IMR-90 (cell line): Measurements from ENCODE around the gene FIBCD1. TPM values are rescaled to one million over a fixed set of nuclear protein-coding genes. Genes with fewer than 3 reads are reported as not detected.

Experiments used
- ATAC-seq: fragments of 200-7000 bp; cut with Tn5 transposase; 2 replicates; pipeline ENCODE4 v1.9.1; 2020; ENCODE audit warnings: low read depth, mild to moderate bottlenecking, moderate library complexity
- BruUV-seq: library from RNA; stranded (reverse); fragments of 400-500 nt; replicated peaks from 2 replicates; lab custom pipeline; 2021; lab: Mats Ljungman, UMichigan
- CTCF ChIA-PET: fragments of 300-600 bp; formaldehyde crosslinking; extraction: SDS; loops from one replicate; lab custom pipeline; 2021; ENCODE audit warnings: antibody characterized with exemption; lab: Yijun Ruan, JAX
- POLR2A ChIA-PET: fragments of 300-600 bp; sonication (Branson Sonifier 250); formaldehyde crosslinking; loops from one replicate; lab custom pipeline; 2022; ENCODE audit warnings: antibody characterized with exemption; ENCODE audit not compliant: unreplicated experiment; lab: Charles Lee
- DNase-seq: peaks from one replicate; pipeline ENCODE4 v3.0.0; 2013
- H2AFZ ChIP-seq: replicated peaks from 2 replicates; pipeline ENCODE3; 2013; ENCODE audit warnings: low read length, mild to moderate bottlenecking; ENCODE audit not compliant: poor library complexity
- H2AK5ac ChIP-seq: 2 replicates; pipeline ENCODE4 v1.6.1; 2013; ENCODE audit warnings: low read depth, low read length, inconsistent platforms
- H2AK9ac ChIP-seq: replicated peaks from 2 replicates; pipeline ENCODE3; 2013; ENCODE audit warnings: mild to moderate bottlenecking, low read depth, low read length, moderate library complexity; ENCODE audit not compliant: poor library complexity
- H2BK120ac ChIP-seq: 2 replicates; pipeline ENCODE4 v1.6.1; 2013; ENCODE audit warnings: low read depth, low read length, inconsistent platforms
- H2BK15ac ChIP-seq: 3 replicates; pipeline ENCODE4 v1.6.1; 2013; ENCODE audit warnings: low read depth, low read length, inconsistent platforms
- H2BK20ac ChIP-seq: 2 replicates; pipeline ENCODE4 v1.6.1; 2013; ENCODE audit warnings: low read depth, mild to moderate bottlenecking, inconsistent platforms, low read length, moderate library complexity
- H2BK5ac ChIP-seq: 2 replicates; pipeline ENCODE4 v1.6.1; 2013; ENCODE audit warnings: mild to moderate bottlenecking, low read depth, low read length, inconsistent platforms; ENCODE audit not compliant: poor library complexity, severe bottlenecking
- H3K14ac ChIP-seq: replicated peaks from 2 replicates; pipeline ENCODE4 v1.6.1; 2013; ENCODE audit warnings: low read depth, low read length, inconsistent platforms
- H3K18ac ChIP-seq: 2 replicates; pipeline ENCODE4 v1.6.1; 2013; ENCODE audit warnings: low read depth, low read length, control low read depth
- H3K23ac ChIP-seq: 2 replicates; pipeline ENCODE4 v1.6.1; 2013; ENCODE audit warnings: low read depth, low read length, inconsistent platforms
- H3K27ac ChIP-seq: 2 replicates; pipeline ENCODE4 v1.5.1; 2013; ENCODE audit warnings: mild to moderate bottlenecking, control low read depth, low read length; ENCODE audit not compliant: insufficient read depth
- H3K27me3 ChIP-seq: 2 replicates; pipeline ENCODE4 v1.6.1; 2013; ENCODE audit warnings: low read length; ENCODE audit not compliant: control insufficient read depth, insufficient read depth
- H3K36me3 ChIP-seq: 2 replicates; pipeline ENCODE4 v1.6.1; 2013; ENCODE audit warnings: low read length, mixed read lengths; ENCODE audit not compliant: control insufficient read depth, insufficient read depth
- H3K4ac ChIP-seq: 2 replicates; pipeline ENCODE4 v1.6.1; 2013; ENCODE audit warnings: low read depth, low read length, inconsistent platforms
- H3K4me1 ChIP-seq: 2 replicates; pipeline ENCODE4 v1.6.1; 2013; ENCODE audit warnings: low read length, mixed read lengths; ENCODE audit not compliant: control insufficient read depth, insufficient read depth
- H3K4me2 ChIP-seq: 2 replicates; pipeline ENCODE4 v1.6.1; 2013; ENCODE audit warnings: low read depth, mild to moderate bottlenecking, control low read depth, low read length, moderate library complexity
- H3K4me3 ChIP-seq: 2 replicates; pipeline ENCODE4 v1.5.1; 2013; ENCODE audit warnings: low read depth, mild to moderate bottlenecking, control low read depth, low read length, moderate library complexity; ENCODE audit not compliant: insufficient read depth
- H3K56ac ChIP-seq: 2 replicates; pipeline ENCODE4 v1.6.1; 2013; ENCODE audit warnings: low read length, inconsistent platforms; ENCODE audit not compliant: insufficient read depth; ENCODE audit errors: extremely low read depth
- H3K79me1 ChIP-seq, 2 experiments: 2 replicates each; pipeline ENCODE4 v1.6.1; 2013; ENCODE audit warnings: low read length in 2 of 2, inconsistent platforms in 1 of 2, low read depth in 1 of 2
- H3K9ac ChIP-seq: 2 replicates; pipeline ENCODE4 v1.6.1; 2013; ENCODE audit warnings: low read depth, low read length, control low read depth
- H3K9me1 ChIP-seq: 2 replicates; pipeline ENCODE4 v1.6.1; 2013; ENCODE audit warnings: low read length, inconsistent platforms; ENCODE audit not compliant: insufficient read depth
- H3K9me3 ChIP-seq: 2 replicates; pipeline ENCODE4 v1.6.1; 2013; ENCODE audit warnings: low read length; ENCODE audit not compliant: control insufficient read depth, insufficient read depth
- H4K20me1 ChIP-seq: 2 replicates; pipeline ENCODE4 v1.6.1; 2013; ENCODE audit warnings: low read length, inconsistent platforms; ENCODE audit not compliant: insufficient read depth
- H4K5ac ChIP-seq: 2 replicates; pipeline ENCODE4 v1.6.1; 2013; ENCODE audit warnings: mild to moderate bottlenecking, low read depth, low read length, control low read depth
- H4K8ac ChIP-seq, 2 experiments: 2 replicates each; pipeline ENCODE4 v1.6.1; 2013; ENCODE audit warnings: low read depth in 2 of 2, low read length in 2 of 2, control low read depth in 1 of 2, inconsistent platforms in 1 of 2
- H4K91ac ChIP-seq: 2 replicates; pipeline ENCODE4 v1.6.1; 2013; ENCODE audit warnings: low read depth, low read length, inconsistent platforms; ENCODE audit not compliant: insufficient read depth
- BHLHE40 ChIP-seq: fragments of 150-350 bp; IDR thresholded peaks from 2 replicates; pipeline ENCODE4 v1.6.1; 2016; ENCODE audit warnings: mild to moderate bottlenecking, low read depth, low read length
- CEBPB ChIP-seq: IDR thresholded peaks from 2 replicates; pipeline ENCODE4 v1.6.1; 2012; ENCODE audit warnings: low read depth, low read length, improper control_type of control experiment
- CHD1 ChIP-seq: IDR thresholded peaks from 2 replicates; pipeline ENCODE4 v1.6.1; 2012; ENCODE audit warnings: low read depth, low read length, improper control_type of control experiment
- CTCF ChIP-seq: conservative IDR thresholded peaks from 2 replicates; pipeline ENCODE4 v1.5.1; 2012; ENCODE audit warnings: mild to moderate bottlenecking, low read depth, low read length, improper control_type of control experiment
- FOS ChIP-seq: fragments of 150-350 bp; IDR thresholded peaks from 2 replicates; pipeline ENCODE4 v1.6.1; 2016; ENCODE audit warnings: low read depth, low read length
- MAZ ChIP-seq: IDR thresholded peaks from 2 replicates; pipeline ENCODE4 v1.6.1; 2012; ENCODE audit warnings: low read depth, mild to moderate bottlenecking, low read length, improper control_type of control experiment, moderate library complexity, borderline replicate concordance
- MXI1 ChIP-seq: IDR thresholded peaks from 2 replicates; pipeline ENCODE4 v1.6.1; 2012; ENCODE audit warnings: low read depth, mild to moderate bottlenecking, low read length, moderate library complexity, borderline replicate concordance
- NFE2L2 ChIP-seq: fragments of 150-350 bp; IDR thresholded peaks from 2 replicates; pipeline ENCODE4 v1.6.1; 2016; ENCODE audit warnings: low read depth, mild to moderate bottlenecking, low read length
- RAD21 ChIP-seq: IDR thresholded peaks from 2 replicates; pipeline ENCODE4 v1.6.1; 2012; ENCODE audit warnings: low read length, improper control_type of control experiment
- RCOR1 ChIP-seq: IDR thresholded peaks from 2 replicates; pipeline ENCODE4 v1.6.1; 2012; ENCODE audit warnings: mild to moderate bottlenecking, low read length, improper control_type of control experiment; ENCODE audit not compliant: insufficient replicate concordance
- RFX5 ChIP-seq: IDR thresholded peaks from 2 replicates; pipeline ENCODE4 v1.8.0; 2012; ENCODE audit warnings: low read depth, mild to moderate bottlenecking, low read length, moderate library complexity
- SMC3 ChIP-seq: fragments of 150-350 bp; IDR thresholded peaks from 2 replicates; pipeline ENCODE4 v1.6.1; 2016; ENCODE audit warnings: low read depth, mild to moderate bottlenecking, antibody characterized with exemption, low read length, moderate library complexity
- WGBS, 2 experiments: methylation state at CpG; one replicate each; pipeline versions ENCODE4 v1.1.5 to v1.1.7; 2013; ENCODE audit warnings: missing lambda C conversion rate in 2 of 2; ENCODE audit not compliant: insufficient read length in 1 of 2; ENCODE audit errors: extremely low coverage in 2 of 2; 5-methylcytosine and 5-hydroxymethylcytosine counted together
- dilution Hi-C: fragments of 300-500 bp; cut with HindIII; formaldehyde crosslinking; loops from one replicate; pipeline ENCODE4 v1.14.3; 2018; ENCODE audit warnings: low sequenced_read_pairs; ENCODE audit not compliant: unreplicated experiment
- in situ Hi-C: fragments of 300-500 bp; cut with MboI; formaldehyde crosslinking; loops from 3 replicates; pipeline ENCODE4 v1.14.3; 2019; ENCODE audit warnings: low sequenced_read_pairs, inconsistent platforms, mixed read lengths
- intact Hi-C: fragments of 100-400 bp; cut with micrococcal nuclease; formaldehyde crosslinking; loops from 2 replicates; pipeline ENCODE4 v1.10.0; 2022
- polyA plus RNA-seq, 3 experiments: library from polyadenylated mRNA; depleted of rRNA; stranded (reverse); fragments of >200 nt; gene quantifications; 2 replicates each; pipeline ENCODE4 v1.2.3, GENCODE V29; 2012; ENCODE audit warnings: low replicate concordance in 1 of 3
- total RNA-seq: library from RNA; depleted of rRNA; stranded (reverse); fragments of >200 nt; gene quantifications from 2 replicates; pipeline ENCODE4 v1.2.3, GENCODE V29; 2012

Gene FIBCD1
- total and polyA plus RNA-seq, 2 of the 4 experiments (the other 2 are of a cell fraction), result 1.1 to 10.1 TPM

GRCh38 chr9:130867556-130867955 lies 71.5 kb downstream of the FIBCD1 start:
- Histone ChIP-seq H3K4me3 (no peak overlapping the region), H3K18ac (no peak overlapping the region), H3K27ac (no peak overlapping the region), H3K4me1 (peaks cover 3% of the 10 kb centered on the region; the same call in 1 of the 2 replicates), H4K8ac (no peak overlapping the region), H3K23ac (no peak overlapping the region), H3K27me3 (no peaks in the 10 kb centered on the region), H2AK9ac (no peak overlapping the region), H3K14ac (no peak overlapping the region), H3K79me1 (peaks cover 43 to 94% of the 10 kb centered on the region in 2 experiments), H4K5ac (no peak overlapping the region), H3K9me1 (no peaks in the 10 kb centered on the region), H2AK5ac (no peak overlapping the region), H3K9ac (no peak overlapping the region), H3K4ac (no peak overlapping the region), H3K9me3 (no peaks in the 10 kb centered on the region), H4K91ac (no peak overlapping the region), H3K56ac (no peak overlapping the region), H3K36me3 (peaks cover 51% of the 10 kb centered on the region), H3K4me2 (no peak overlapping the region), H2BK120ac (no peak overlapping the region), H2BK15ac (no peak overlapping the region), H2BK5ac (no peak overlapping the region), H2BK20ac (no peak overlapping the region), H4K20me1 (peaks cover 68% of the 10 kb centered on the region), H2AFZ (no peak overlapping the region)
- no TSS peak for BruUV-seq
- dilution Hi-C loops, result no loop called here
- 100% methylated on average over 3 of the region's 9 CpGs; no CpG with 5 or more reads in 1 of the 2 experiments for WGBS, 2 experiments
- POLR2A ChIA-PET, result no interaction called here
- DNase-seq (no peak), ATAC-seq (no peak)
- TF ChIP-seq RAD21, result no peak
- TF ChIP-seq RFX5, result no peak
- no peak for TF ChIP-seq CHD1
- no peak for TF ChIP-seq BHLHE40
- no peak for TF ChIP-seq MAZ
- no peak for TF ChIP-seq RCOR1
- TF ChIP-seq FOS, result no peak
- no peak for TF ChIP-seq MXI1
- TF ChIP-seq SMC3, result no peak
- no peak for TF ChIP-seq CEBPB
- no peak for TF ChIP-seq NFE2L2
- no peak for TF ChIP-seq CTCF
- CTCF ChIA-PET, result interaction anchor here (0.9 to 2.5 kb wide), 5 partner anchors 9 to 166 kb away, joined by 3 to 12 read pairs (median 6); no protein-coding TSS in a partner anchor
- in situ Hi-C loops, result no loop called here
- intact Hi-C loops, result no loop called here
